Prostate gland (tissue), 2 donors: ENCODE measurements around the gene SSBP1.

ENCODE experiments used
- CTCF ChIP-seq, 4 experiments: fragments of 200-600 bp in 2 of 4; fragments of 450-650 bp in 2 of 4; sonication (generic) in 2 of 4; IDR thresholded peaks; 1 replicate in 3 of 4; 2 replicates in 1 of 4; pipeline ENCODE4 v1.5.1; 2016 to 2019; ENCODE audit warnings: antibody characterized with exemption in 4 of 4, mild to moderate bottlenecking in 2 of 4, moderate library complexity in 2 of 4
- POLR2A ChIP-seq: fragments of 450-650 bp; IDR thresholded peaks from one replicate; pipeline ENCODE4 v1.6.1; 2016; ENCODE audit warnings: antibody characterized with exemption, mild to moderate bottlenecking

GRCh38 chr7:141785706-141786552 is 47.8 kb downstream of the SSBP1 start:
- TF ChIP-seq CTCF (IDR thresholded peaks at IDR 0.05) = peak in 3 of 4 experiments; percentile 52 to 60 (median 55)
- no peak for TF ChIP-seq POLR2A
